HG02981 (cell line): ENCODE measurements around the gene SLX9.

ENCODE experiments used
- ATAC-seq: cut with Tn5 transposase; IDR thresholded peaks from one replicate; pipeline ENCODE4 v1.9.1; 2021; ENCODE audit warnings: mild to moderate bottlenecking, moderate library complexity; ENCODE audit not compliant: unreplicated experiment

SLX9 gene

GRCh38 chr21:44929242-44929798, 10.5 kb upstream of the SLX9 start:
- no peak for ATAC-seq

GRCh38 chr21:44929799-44930542, 9.9 kb upstream of the SLX9 start:
- ATAC-seq, result no peak

GRCh38 chr21:44930543-44930981, 9.3 kb upstream of the SLX9 start:
- ATAC-seq, result no peak

DNA sequence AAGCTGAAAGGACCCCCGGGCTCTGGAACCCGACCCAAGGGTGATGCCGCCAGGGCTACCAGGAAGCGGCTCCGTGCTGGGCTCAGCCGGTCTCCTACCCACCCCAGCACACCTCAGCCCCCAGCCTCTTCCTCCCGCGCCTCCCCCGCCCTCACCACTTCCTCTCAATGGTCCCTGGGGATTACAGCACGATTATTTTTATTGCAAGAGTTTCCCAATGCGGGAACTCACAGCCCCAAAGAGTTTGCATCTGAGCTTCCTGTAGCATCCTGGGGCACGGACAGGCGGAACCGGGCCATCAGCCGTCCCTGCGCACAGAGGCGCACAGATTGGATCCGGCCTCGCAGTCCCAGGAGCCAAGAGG, 8.7 kb upstream of the SLX9 start:
- no peak for ATAC-seq

- no peak for ATAC-seq
Measured at GRCh38 chr21:44931501-44932407, 8.1 kb upstream of the SLX9 start.

DNA sequence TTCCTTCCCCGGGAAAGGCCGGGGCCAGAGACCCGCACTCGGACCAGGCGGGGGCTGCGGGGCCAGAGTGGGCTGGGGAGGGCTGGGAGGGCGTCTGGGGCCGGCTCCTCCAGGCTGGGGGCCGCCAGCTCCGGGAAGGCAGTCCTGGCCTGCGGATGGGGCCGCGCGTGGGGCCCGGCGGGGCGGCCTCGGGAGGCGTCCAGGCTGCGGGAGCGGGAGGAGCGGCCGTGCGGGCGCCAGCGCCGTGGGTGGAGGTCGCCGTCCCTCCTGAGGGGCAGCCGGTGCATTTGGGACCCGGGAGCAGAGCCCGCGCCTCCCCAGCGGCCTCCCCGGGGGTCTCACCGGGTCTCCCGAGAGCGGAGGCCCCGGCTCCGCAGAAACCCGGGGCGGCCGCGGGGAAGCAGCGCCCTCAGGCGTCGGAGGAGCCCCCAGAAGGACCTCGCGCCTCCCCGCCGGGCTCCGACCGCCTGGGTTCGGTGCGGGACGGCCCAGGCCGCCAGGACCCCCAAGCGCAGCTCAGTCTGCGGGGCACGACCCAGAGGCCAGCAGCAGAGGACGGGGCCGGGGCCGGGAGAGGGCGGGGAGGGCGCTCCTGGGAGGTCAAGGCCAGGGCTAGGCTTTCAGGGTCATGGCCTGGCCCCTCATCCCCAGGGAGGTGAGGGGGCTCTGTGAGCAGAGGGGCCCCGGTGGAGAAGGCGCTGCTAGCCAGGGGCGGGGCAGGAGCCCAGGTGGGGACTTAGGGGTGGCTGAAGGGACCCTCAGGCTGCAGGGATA, 7.2 kb upstream of the SLX9 start:
- no peak for ATAC-seq

GRCh38 chr21:44933199-44933917, 6.5 kb upstream of the SLX9 start:
- ATAC-seq, result no peak

DNA sequence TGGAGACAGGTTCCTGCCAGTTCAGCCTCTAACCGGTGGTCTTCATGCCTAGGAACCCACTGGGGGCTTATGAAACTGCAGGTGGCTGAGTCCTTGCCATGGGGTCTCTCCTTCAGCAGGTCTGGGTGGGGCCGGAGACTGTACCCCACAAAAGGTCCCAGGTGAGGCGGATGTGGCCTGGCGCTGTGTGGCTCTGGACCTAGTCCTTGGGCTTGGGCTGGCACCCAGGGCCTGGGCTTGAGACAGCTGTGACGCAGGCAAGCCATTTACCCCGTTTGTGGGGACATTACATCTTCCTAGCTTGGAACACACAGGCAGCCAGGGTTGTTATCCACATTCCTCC, 5.9 kb upstream of the SLX9 start:
- ATAC-seq, result no peak

DNA sequence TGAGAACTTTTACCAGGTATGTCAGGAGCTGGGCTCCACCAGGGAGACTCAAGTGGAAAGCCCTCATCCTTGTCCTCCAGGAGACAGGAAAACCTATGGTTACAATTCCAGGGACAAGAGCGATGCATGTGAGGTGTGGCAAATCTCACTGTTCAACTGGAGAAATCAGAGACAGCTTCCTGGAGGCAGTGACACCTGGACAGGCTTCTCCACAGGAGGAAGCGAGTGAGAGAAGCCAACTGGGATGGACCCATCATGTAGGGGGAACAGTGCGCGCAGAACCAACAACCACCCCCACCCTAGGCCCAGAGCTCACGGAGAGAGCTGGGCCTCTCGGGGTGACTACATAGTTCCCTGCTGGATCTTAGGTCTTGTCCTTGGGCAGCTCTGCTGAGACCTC, 5.6 kb upstream of the SLX9 start:
- ATAC-seq, result no peak

- ATAC-seq, result no peak
Measured at GRCh38 chr21:44934797-44935532, 4.9 kb upstream of the SLX9 start.

DNA sequence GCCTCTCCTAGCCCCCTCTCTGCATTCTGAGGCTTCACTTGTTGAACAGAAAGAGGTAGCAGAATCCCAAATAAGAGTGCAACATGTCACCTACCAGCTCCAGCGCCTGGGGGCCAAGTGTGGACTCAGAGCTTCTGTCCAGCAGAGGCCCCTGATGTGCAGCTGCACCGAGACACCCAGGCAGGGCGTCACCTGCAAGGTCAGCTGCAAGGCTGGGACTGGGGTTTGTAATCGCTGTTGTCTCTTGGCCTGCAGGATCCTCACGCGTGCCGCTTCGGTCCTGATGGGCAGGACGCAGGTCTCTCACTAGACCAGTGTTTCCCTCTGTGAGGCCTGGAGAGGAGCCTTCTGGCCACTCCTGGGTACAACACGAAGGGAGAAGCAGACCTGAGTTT, 4.3 kb upstream of the SLX9 start:
- no peak for ATAC-seq

DNA sequence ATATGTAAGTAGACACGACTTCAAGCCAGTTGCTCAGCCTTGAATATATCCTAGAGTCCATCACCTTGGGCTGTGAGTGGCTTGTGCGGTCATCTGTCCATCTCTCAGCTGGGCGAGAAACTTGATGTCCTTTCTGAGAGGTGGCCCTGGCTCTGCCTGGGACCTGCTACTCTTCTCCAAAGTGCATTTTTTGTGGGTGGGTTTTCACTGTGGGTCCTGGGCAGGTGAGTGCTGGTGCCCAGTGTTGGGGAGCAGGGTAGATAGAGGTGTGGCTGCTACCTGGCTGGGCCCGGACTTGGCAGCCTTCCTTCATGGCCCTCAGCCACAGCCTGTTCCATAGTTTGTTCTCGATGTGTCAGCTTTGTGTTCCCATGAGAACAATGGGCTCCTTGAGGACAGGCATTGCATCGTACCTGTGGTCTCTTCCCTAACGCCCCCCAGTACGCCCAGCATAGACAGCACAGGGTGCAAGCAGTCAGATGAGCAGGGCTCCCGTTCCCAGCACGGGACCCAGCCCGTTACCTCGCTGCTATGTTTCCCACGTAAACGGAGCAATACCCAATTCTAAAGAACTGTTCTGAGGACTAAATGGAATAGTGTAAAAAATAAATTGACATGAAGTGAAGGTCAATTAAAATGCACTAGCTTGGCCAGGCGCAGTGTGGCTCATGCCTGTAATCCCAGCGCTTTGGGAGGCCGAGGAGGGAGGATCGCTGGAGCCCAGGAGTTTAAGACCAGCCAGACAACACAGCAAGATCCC, 877 bp upstream of the SLX9 start:
- no peak for ATAC-seq

DNA sequence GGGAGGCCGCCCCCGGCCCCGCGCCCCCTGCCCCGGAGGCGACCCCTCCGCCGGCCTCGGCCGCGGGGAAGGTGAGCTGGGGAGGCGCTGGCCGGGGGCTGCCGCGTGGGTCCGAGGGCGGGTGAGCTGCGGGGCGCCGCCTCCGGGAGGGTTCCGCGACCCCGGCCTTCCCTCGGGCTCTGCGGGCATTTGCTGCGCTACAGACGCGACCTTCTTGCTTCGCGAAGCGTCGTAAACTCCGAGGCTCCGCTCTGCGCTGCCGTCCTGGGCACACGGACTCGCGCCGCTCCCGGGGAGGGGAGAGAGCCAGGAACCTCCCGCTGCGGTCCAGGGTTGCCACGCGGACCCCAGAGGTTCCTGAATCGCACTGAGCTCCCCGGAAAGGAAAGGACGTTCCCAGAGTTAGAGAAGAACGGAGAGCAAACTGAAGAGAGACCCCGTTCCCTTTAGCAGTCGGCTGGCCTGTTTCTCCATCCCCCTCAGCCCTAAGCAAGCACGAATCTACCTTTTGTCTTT, 345 bp downstream of the SLX9 start:
- peak; percentile 18 for ATAC-seq

- ATAC-seq, result no peak
Measured at GRCh38 chr21:44941567-44941966, 1.7 kb downstream of the SLX9 start.

DNA sequence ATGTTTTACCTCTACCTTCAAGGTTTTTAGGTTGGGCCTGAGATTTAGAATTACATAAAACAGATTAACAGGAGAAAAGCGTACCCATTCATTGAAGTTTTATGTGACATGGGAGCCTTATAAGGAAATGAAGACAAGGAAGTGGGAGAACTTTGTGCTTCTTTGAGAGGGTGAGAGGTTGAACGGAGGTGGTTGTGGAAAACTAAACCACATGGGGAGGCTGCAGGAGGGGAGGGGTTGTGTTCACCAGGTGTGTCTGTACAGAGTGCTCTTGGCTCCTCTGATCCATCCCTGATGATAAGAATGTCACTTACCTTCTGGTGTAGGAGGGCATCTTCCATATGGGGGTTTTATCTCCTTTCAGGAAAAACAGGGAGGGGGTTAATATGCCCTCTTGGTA, 2.7 kb downstream of the SLX9 start:
- ATAC-seq, result no peak

DNA sequence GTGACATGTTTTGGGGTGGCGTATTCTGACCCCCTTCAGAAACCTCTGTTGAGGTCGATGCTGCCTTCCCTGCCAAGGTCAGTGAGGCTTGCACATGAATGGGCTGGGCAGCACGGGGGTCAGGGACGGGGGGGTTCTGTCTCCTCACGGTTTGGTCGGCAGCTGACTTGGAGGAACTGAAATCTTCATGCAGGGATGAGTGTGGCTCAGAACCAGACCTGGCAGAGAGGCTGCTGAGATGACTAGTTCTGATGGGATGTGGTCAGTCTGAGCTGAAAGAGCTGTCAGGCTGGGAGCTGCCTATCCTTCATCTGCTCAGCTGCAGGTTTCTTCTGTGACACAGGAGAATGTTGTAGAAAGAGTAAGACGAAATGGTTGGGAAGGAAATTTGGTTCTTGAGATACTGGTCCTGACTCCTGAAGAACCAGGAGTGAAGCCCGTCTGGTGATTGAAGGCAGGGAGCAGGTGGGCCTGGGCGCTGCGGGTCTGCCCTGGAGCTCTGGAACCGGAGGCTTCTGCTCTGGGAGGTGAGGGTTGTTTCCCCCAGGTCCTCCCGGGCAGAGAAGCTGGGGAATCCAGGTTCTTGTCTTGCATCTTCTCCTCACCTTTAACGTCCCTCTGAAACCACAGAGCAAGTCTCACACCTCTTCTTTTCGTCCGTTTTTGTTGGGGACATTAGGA, 3.3 kb downstream of the SLX9 start:
- no peak for ATAC-seq

DNA sequence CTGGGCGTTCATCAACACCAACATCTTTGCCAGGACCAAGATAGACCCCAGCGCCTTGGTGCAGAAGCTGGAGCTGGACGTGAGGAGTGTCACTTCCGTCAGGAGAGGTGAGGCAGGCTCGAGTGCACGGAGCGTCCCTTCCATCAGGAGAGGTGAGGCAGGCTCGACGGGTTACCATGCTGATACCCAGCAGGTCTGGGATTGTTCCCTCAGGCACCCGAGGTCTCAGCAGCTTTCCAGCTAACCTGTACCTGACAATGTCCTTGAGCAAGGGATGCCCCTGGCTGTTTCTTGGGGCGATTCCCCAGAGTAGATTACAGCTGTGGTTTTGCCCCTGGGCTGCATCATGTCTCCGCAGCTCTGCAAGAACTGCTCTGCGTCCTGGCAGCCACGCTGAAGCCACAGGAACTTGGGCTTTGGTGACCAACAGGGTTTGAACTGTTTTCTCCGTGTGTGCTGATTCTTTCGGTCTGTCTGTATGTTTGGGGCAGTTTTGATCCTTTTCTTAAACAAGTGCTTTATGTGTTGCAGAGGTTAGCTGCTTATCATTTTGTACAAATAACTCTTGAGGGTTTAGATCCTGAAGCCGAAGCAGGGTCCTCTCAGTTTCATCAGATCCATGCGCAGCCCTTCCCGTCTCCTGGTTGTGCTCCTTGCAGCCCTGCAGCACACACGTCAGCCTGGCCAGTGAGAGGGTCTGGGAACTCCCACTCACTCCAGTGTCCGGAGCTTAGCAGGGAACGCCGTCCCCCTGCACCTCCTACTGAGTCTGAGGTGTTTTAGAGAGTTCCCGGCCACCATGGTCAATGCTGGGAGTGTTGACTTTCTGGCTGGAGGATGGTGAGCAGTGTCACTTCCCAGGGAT, 4.1 kb downstream of the SLX9 start:
- no peak for ATAC-seq
